Kidney tubule cell (primary cell): Measurements from ENCODE around the gene MPHOSPH9.
A peak's percentile ranks its signal among the peaks of the same experiment; 100 is the strongest.

Experiments
- DNase-seq: peaks from one replicate; pipeline ENCODE4 v3.0.0-alpha.2; 2018; ENCODE audit warnings: low spot score

MPHOSPH9 gene, protein sequence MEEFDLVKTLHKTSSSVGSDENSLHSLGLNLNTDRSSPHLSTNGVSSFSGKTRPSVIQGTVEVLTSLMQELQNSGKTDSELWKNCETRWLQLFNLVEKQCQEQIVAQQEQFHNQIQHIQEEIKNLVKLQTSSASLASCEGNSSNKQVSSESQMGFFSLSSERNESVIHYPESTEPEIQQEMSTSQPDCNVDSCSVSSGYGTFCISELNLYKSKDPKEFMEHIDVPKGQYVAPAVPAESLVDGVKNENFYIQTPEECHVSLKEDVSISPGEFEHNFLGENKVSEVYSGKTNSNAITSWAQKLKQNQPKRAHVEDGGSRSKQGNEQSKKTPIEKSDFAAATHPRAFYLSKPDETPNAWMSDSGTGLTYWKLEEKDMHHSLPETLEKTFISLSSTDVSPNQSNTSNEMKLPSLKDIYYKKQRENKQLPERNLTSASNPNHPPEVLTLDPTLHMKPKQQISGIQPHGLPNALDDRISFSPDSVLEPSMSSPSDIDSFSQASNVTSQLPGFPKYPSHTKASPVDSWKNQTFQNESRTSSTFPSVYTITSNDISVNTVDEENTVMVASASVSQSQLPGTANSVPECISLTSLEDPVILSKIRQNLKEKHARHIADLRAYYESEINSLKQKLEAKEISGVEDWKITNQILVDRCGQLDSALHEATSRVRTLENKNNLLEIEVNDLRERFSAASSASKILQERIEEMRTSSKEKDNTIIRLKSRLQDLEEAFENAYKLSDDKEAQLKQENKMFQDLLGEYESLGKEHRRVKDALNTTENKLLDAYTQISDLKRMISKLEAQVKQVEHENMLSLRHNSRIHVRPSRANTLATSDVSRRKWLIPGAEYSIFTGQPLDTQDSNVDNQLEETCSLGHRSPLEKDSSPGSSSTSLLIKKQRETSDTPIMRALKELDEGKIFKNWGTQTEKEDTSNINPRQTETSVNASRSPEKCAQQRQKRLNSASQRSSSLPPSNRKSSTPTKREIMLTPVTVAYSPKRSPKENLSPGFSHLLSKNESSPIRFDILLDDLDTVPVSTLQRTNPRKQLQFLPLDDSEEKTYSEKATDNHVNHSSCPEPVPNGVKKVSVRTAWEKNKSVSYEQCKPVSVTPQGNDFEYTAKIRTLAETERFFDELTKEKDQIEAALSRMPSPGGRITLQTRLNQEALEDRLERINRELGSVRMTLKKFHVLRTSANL

DNA sequence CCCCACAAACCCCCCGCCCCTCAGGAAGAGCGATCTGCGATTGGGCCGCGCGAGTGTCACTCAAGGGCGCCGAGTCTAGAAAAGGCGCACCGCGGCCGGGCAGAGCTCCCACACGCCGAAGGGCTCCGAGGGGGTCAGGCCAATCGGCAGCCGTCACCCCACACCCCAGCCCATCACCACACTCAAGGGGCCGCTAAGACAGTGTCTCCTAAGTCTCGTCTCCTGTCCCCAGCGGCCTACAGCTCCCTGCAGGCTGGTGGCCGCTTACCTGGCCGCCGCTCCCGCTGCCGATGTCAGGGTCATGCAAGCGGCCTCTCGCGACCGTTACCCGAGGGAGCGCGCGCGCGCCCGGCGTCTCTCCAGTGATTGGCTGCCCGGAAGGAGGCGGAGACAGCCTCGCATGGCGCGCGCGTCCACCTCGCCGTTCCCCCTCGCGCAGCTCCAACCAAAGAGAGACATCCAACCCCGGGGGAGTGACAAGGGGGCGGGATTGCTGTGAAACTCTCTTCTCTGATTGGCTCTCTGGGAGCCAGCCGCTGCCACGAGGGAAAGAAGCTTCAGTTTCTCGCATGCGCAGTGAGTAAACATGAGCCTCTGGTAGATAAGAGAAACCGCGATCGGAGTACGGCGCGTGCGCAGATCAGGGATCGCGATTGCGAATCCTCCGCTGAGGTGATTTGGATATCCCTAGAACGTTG, at the start of gene MPHOSPH9, which contains the start of gene MTRFR:
Gene MPHOSPH9 (minus strand): TSS at position 335 of the 698 bp plus-strand sequence. CDS start 2,777 bp downstream, outside the sequence.
Gene MTRFR (plus strand): TSS at position 630 of the 698 bp plus-strand sequence. CDS start 20,239 bp downstream, outside the sequence.
- DNase-seq: peak; percentile 100

DNA sequence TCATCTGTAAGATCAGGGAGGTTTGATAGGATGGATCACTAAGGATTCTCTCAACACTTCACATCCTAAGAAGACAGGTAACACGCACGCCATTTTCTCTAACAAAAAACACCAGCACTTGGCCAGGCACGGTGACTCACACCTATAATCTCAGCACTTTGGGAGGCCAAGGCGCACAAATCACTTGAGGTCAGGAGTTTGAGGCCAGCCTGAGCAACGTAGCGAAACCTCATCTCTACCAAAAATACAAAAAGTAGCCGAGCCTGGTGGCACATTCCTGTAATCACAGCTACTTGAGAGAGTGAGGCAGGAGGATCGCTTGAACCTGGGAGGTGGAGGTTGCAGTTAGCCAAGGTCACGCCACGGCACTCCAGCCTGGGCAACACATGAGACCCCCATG, 49.2 kb upstream of the MPHOSPH9 start:
- DNase-seq: no peak

DNA sequence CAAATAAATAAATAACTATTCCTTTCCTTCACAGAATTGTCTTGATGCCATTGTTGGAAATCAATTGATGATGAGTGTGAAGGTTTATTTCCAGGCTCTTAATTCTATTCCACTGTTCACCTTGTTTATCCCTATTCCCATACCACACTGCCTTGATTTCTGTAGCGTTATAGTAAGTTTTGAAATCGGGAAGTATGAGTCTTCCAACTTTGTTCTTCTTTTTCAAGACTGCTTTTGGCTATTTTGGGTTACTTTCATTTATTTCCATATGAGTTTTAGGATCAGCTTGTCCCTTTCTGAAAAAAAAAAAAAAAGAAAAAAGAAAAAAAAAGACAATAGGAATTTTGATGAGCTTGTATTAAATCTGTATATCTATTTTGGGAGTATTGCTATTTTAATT, 48.0 kb upstream of the MPHOSPH9 start:
- DNase-seq: no peak

DNA sequence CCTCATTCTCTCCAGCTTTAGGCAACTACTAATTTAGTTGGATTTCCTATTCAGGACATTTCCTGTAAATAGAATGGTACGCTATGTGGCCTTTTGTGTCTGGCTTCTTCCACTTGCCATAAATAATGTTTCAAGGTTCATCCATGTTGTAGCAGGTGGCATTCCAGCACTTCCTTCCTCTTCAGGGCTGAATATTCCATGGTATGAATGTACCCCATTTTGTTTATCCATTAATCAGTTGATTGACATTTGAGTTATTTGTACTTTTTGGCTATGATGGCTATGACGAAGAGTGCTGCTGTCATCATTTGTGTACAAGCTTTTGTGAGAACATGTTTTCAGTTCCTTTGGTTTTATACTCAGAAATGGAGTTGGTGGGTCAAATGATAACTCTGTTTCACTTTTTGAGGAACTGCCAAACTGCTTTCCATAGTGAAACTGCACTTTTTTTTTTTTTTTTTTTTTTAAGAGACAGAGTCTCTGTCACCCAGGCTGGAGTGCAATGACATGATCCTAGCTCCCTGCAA, 45.2 kb upstream of the MPHOSPH9 start:
- DNase-seq: no peak

DNA sequence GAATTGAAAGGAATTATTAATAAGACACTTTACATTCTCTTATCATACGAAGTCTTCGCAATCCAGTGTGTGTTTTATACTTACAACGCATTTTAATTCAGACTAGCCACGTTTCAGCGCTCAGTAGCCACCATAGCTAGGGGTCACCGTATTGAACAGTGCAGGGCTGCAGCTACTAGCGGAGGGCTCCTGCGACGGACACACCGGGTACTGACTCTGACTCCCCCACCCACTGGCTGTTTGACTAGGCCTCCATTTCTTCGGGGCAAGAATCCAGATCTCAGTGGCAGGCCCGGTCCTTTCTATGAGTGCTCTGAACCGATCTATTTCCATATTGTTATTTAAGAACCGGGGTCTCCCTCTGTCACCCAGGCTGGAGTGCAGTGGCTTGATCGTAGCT, 40.2 kb upstream of the MPHOSPH9 start:
- DNase-seq: no peak

DNA sequence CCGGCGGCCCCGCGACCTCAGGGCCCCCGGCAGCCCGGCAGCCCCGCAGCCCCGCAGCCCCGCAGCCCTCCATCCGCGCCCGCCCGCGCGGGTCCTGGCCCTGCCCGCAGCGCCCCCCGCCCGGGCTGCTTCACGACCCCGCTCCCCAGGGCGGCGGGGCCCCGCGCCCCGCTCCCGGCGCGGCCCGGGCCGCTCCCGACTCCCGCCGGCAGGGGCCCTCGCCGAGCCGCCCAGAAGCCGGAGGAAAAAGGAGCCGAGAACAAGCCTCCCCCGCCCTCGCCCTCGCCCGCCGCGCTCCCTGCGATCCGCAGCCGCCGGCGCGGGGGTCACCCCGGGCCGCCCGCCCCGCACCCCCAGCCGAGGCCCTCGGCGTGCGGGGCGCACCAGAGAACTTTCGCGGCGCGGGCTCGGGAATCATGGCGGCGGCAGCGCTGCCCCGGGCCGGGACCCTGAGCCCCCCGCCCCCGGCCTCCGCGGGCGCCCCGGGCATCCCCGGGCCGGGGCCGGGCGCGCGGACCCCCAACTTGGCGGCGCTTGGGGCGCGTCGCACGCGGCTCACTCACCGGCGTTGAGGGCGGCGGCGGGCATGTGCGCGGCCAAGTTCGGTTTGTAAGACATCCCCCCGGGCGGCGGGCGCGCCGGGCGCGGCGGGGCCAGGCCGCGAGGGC, 38.2 kb upstream of the MPHOSPH9 start:
- peak; percentile 69 for DNase-seq

DNA sequence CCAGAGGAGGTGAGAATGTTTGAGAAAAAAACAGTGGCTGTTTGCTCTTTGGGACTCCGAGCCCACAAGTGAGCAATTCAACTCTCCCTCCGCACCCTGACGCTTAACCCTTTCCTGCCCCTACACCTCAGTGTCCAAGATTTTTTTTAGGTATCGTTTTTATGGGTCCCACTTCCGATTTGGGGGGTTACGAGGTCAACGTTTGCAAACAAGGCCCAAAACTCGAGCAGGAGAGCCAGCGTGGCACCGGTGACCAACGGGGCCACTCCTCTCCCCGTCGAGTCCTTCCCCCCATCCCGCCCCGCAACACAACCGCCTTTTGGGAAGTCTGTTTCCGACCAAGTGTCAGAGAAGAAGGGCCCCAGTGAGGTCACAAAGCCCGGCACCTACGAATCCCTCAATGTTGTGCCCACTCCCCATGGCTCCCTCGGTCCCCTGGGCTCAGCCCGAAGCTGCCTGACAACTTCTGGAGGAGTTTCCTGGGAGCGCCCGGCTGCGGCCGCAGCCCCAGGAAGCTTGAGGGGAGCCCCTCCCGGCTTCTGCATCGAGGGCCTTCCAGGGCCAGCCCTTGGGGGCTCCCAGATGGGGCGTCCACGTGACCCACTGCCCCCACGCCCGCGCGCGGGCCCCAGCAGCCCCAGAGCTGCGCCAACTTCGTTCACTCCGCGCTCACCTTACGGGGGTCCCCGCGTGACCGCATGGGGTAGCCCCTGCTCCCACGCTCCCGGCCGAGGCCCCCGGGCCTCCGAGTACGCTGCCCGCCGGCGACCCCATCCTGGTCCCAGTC, 37.5 kb upstream of the MPHOSPH9 start:
- peak; percentile 15 for DNase-seq

DNA sequence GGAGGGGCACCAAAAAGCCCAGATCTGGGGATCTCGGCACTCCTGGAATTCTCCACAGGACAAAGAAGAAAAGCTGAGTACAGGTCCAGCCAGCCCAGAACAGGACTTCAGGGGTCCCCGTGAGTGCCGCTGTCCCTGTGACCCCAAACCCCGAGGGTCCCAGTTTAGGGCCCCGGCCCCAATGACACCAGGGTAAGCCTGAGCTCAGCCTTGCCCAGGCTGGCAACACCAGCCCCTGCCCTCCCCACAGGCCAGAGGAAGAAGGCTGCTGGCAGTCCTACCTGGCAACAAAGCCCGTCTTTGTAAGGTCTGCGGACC, 36.9 kb upstream of the MPHOSPH9 start:
- no peak for DNase-seq

DNA sequence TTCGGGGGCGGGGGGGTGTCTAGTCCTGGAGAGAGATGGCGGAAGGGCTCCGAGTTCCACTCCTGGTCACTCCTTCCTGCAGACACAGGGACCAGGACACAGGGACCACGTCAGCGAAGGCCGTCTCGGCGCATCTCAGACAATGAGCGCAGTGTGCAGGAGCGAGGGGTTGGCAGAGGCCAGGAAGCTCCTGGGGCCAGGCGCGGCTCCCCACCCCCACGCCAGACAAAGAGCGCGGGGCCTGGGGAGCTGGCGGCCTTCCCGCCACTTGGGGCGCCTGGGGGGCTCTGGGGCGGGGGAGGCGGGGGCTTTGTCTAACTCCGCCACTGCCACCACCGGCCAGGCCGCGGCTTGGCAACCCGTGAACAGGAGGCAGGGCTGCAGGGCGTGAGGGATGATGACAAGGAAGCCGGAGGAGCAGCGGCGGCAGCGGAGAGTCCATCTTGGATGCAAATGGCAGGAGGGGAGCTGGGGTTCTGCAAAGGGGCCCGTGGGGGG, 36.5 kb upstream of the MPHOSPH9 start:
- DNase-seq: peak; percentile 25

DNA sequence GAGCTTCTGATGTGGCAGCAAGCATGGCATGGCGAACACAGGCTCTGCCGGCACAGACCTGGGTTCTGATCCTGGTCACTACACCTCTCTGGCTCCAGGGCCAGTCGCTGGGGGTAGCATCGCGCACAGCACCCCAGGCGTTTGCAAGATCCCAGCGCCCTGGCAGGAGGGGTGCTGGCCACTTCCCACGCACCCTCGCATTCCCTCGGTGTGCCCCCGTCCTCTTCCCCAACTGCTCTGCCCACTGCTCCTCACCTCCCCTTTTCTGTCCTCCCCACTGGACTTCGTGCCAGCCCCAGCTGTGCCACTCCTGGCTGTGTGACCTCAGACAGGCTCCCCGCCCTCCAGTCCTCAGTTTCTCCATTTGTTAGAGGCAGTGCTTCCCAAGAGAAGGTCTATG, 35.9 kb upstream of the MPHOSPH9 start:
- DNase-seq: no peak

DNA sequence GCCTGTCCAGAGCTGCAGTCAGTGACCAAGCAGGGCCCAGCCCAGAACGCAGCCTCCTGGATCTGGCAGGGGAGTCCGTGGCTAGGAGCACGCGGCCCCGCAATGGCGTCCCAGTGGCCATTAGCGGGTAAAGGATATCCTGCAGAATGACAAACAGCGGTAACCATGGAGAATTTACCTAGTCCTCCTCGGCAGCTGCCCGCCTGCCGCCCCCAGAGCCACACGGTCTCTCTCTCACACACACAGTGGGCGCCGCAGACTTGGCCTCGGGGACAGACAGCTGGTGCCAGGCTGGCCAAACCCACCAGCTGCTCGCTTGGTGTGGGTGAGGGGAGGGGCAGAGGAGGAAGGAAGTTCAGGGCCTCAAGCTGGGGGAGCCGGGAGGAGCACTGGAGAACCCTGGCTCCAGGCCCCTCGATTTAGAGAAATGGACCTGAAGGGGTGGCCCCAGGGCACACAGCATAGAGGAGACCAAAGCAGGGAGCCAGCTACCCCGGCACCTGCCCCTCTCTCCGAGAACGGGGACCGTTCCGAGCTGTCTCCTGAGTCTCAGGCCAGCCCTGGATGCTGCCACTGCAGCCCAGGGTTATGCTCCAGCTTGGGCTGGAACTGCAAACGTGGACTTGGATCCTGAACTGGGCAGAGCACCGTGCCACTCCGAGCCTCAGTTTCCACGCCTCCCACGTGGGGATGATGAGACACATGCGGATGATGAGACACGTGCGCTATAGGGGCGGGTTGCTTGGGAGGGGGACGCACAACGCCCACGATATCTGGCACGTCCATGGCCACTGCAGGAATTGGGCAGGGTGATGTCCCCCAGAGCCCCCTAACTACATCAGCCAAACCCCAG, 35.3 kb upstream of the MPHOSPH9 start:
- DNase-seq: no peak

DNA sequence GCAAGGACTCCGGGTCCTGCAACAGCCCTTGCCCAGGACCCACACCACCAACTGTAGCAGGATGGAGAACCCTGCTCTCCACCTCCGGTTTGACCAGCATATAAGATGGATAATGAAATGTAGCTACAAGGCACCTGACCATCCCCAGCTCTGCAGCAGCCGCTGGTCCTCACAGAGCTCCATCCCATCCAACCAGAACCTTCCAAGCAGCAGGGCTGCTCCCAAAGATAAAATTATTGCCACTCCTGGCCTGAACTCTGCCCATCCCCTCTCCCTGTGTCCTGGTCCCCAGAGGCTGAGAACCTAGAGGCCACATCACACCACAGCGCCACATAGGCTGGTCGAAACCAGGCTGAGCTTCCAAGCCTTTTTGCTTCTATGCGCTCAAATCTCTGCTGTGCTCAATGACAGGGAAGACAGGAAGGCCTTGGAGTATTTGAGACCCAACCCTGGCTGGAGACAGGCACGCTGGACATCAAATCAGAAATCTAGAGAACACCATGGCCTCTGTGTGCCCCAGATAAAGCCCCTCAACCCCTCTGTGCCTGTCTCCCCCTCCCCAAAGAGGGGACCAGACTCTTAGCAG, 34.5 kb upstream of the MPHOSPH9 start:
- DNase-seq: no peak

DNA sequence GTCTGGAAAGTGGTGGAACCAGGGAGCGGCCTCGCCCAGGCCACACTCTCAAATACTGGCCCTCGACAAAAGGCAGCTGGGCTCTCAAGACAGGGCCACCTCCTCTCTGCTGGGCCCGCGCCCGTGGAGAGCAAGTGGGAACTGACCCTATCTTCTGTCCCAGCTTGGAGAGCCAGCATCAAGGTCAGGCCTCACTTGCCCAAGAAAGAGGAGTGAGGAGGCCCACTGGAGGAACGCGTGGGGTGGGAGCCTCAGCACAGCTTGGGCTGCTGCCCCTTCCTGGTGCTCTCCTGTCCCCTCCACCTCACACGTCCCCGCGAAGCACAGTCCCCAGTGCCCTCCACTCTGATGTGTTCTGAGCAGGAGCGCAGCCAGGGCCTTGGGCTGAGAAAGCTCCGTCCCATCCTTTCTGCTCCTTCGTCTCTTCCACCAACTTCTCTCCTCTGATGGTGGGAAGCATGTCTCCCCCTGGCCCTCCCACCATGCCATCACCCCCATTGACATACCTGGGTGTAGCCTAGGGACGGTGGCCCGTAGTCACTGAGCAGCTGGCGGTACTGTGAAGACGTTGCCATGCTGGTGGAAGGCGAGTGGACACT, 33.8 kb upstream of the MPHOSPH9 start:
- no peak for DNase-seq

DNA sequence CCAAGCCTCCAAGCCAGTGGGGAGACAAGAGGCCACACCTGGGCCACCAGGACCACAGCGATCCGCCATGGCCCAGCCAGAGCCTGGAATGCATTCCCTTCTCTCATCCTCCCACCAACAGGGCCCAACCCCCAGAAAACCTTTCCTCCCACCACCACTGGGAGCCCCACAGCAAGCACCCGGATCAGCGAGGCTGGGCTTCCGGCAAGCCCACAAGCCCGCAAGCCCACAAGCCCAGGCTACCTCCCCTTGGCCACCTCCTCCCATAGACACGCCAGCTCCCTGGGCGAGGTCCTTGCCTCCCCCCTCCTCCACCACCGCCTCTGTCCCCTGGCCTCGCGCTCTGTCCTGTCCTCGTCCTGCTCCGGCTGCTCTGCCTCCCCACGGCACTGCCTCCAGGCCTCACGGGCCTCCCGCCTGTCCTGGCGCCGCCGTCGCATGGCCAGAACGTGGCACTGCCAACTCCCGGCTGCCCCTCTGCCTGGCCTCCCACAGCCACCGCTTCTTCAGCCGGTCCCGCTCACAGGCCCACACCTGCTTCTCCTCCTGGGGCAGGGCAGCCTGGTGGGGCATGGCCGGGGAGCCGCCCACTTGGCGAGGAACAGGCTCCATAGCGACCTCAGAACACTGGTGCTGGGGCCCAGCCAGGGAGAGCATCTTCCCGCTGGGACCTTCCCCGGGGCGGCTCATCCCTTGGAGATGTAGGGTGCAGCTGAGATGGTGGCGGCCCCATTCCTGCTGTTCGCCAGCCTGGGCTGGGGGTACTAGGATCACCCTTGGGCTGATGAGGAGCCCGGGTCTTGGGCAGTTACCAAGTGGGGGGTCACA, 33.1 kb upstream of the MPHOSPH9 start:
- DNase-seq: no peak

DNA sequence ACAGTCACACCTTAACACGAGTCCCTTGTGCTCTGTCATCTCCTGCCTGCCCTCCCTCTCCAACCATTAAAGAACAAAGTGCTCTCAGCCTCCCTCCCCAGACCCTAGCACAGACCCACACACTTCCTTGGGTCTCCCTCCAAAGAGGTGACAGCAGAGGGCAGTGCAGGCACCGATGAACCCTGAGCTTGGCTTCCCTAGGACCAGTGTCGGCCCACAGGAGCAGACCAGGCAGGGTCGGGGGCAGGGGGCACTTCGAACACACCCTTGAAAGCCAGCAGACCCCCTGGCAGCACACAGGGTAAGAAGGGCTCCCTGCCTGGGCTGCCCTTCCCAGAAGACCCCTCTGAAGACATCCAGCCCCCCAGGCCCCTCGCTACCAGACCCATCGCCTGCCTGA, 31.7 kb upstream of the MPHOSPH9 start:
- DNase-seq: no peak

DNA sequence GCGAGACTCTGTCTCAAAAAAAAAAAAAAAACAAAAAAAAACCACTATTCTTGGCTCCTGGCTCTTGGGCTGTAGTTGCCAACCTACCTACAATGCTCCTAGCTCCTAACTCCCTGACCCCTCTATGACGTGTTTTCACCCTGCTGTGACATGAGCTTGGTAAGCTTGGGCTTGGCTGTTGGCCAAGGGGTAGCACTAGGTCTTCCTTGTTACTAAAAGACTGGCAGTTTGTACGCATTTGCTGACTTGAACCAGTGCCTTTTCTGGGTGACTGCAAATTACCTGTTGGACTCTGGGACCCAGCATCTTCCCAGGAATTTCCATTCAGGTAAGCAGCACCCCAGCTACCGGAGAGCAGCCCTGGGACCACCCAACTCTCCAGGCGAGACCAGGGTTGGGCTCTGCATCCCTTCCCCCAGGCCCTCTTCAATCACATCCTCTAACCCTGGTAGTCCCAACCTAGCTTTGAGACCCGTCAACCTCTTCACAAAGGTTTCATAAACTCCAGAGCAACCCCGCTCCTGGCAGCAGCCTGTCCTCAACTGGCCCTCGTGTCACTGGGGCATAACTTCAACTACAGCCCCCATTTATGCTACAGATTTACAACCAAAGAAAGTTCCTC, 30.4 kb upstream of the MPHOSPH9 start:
- DNase-seq: no peak

DNA sequence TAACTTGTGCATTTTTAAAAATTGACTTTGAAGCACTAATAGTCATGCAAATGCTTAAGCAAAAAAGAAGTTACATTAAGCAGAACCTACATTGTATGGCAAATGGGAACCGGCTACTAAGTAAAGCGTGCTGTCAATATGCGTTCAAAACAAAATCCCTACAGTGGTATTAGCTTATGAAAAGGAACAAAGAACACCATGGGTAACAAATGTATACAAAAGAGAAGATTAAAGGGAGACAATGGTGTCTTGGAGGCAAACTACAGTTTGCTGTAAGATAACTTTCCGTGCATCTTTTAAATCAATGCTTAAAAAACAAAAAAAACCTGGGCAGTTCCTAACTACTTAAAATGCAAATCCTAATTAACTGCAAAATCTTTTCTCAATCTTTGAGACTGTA, 28.3 kb upstream of the MPHOSPH9 start:
- no peak for DNase-seq
